GM19467 (cell line): ENCODE results near the gene PTPRE.
A peak's percentile ranks its signal among the peaks of the same experiment; 100 is the strongest.

ENCODE experiments used
- ATAC-seq: cut with Tn5 transposase; IDR thresholded peaks from one replicate; pipeline ENCODE4 v1.9.1; 2021; ENCODE audit warnings: mild to moderate bottlenecking, moderate library complexity; ENCODE audit not compliant: unreplicated experiment

Gene PTPRE

DNA sequence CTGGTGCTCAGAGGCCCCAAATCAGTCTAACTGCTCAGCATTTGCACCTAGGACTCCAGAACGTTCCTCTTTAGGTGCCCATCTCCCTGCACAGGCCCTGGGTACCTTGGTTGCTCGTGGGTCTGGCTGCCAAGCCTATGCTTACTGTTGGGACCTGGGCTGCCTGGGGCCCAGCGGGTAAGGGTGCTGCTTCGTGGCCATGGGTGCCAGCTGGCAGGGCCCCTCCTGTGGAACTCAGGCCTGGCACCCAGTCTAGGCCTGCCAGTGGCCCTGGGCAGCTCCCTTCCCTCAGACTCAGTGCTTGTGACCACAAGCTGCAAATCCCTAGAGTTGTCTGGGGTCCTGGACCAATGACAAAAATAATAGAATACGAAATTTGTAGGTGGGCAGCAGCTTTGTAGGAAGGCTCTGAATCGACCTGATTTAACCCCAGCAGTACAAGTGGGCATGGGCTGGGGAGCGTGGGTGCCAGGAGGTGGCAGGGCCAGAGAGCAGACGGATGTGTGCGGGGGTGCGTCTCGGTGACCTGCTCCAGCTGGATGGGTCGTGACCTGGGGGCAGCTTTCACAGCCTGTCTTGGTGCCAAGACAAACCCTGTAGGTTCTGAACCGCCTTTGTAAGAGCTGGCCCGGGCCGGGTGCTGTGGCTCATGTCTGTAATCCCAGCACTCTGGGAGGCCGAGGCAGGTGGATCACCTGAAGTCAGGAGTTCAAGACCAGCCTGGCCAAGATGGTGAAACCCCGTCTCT, 149.6 kb downstream of the PTPRE start:
- ATAC-seq, result no peak

DNA sequence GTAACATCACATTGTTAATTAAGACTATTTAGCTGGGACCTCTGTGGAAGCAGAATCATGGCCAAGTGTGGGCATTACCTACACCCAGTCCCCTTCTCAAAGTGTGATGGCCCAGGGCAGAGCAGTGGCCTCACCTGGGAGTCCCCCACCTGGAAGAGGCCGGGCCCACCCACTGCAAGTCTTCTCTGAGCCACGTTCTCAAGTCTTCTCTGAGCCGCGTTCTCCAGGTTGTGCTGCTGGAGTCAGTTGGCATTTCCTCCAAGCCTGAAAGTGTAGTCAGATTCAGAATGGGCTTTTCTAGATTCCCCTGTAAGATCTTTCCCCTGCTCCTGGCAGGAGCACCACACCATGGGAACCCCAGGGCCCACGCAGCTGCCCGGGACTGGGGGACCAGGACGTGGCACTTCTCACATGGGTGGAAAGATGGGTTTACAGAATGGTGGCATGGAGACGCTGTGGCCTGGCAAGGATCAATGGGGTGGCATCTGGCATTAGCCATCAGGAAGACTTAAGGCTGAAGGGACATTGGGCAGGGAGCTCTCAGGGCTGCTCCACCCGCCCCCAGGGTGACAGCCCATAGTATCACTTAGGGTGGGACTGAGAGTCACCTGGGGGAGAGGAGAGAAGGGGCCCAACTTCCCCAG, 151.3 kb downstream of the PTPRE start:
- ATAC-seq, result no peak

DNA sequence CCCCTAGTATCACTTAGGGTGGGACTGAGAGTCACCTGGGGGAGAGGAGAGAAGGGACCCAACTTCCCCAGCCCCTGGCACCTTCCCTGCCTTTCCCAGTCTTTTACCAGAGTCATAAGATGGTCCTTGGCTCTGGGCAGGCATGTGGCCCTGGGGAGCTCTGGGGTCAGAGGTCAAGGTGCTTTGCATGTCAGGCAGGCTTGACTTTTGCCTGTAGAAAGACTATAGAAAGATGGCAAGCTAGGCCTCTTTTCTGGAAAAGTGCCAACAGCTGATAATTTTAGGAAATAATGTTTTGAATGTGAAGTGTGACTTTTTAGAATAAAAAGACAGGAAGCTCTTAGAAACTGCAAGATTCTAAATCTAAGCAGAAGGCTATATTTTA, 151.8 kb downstream of the PTPRE start:
- ATAC-seq, result no peak

DNA sequence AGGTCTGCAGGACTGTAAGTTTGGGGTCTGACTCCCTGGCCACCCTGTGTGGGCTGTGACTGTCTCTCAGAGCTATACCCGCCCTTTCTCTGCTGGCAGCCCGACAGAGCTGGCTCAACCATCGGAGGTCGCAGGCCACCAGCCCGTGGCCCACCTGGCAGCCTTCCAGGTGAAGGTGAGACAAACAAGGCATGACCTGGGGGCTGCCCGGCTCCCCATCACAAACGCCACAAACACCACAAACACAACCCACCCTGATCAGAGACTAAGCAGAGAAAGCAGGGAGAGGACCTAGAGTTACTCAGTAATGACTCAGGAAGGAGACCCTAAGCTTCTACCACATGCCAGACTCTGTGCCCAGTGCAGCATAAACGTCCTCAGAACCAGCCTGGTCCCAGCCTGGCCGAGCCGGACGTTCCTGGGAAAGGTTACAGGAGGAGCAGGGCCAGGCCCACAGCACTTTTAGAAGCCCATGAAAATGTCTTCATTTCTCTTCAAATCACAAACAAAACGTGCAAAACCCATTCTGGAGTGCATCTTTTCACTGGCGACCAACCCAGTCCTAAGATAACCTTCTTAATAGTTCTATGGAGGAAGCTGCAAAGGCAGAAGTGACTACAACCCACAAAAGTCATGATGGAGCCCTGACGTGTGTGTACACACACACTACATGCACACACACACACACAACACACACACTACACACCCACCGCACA, 152.5 kb downstream of the PTPRE start:
- no peak for ATAC-seq

DNA sequence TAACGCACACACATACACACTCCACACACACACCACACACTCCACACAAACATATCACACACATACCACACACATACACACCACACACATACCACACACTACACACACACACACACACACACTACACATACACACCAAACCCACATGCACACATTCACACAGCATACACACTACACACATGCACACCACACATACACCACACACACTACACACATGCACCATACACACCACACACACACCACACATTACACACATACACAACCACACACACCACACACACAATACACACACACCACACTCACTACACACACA, 153.0 kb downstream of the PTPRE start:
- no peak for ATAC-seq

DNA sequence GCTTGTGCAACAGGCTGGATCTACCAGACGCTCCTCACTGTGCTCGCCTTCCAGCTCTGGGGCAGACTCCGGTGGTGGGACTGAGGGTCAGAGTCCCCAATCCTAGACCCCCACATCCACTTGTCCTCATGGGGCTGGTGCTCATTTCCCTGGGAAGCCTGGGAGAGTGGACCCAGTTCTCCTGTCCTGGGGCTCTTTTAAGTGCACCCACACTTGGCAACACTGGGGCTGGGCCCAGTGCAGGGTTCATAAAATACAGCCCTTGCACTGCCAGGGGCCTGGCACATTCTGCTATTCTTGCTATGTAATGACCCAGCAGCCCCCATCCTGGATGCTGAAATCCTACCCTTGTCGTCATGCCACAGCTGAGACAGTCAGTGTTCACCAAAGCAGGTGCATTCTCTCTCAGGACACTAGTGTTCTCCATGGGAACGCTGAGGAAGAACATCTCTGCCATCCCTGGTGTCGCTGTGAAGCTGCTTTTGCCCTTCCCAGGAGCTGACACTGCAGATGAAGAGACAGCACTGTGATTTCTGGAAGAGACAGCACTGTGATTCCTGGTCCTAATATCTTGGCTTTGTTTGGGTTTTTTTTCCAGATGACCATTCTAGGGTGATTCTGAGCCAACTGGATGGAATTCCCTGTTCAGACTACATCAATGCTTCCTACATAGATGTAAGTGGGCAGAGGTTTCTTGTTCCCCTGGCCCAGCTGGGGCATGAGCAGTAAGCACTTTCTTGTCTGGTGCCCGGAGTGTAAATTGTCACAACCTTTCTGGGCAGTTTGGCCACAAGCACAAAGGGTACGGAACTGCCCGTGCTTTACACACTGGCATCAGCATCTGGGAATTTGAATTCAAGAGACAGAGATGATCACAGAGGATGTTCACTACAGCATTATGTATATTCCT, 153.7 kb downstream of the PTPRE start:
- ATAC-seq, result no peak

DNA sequence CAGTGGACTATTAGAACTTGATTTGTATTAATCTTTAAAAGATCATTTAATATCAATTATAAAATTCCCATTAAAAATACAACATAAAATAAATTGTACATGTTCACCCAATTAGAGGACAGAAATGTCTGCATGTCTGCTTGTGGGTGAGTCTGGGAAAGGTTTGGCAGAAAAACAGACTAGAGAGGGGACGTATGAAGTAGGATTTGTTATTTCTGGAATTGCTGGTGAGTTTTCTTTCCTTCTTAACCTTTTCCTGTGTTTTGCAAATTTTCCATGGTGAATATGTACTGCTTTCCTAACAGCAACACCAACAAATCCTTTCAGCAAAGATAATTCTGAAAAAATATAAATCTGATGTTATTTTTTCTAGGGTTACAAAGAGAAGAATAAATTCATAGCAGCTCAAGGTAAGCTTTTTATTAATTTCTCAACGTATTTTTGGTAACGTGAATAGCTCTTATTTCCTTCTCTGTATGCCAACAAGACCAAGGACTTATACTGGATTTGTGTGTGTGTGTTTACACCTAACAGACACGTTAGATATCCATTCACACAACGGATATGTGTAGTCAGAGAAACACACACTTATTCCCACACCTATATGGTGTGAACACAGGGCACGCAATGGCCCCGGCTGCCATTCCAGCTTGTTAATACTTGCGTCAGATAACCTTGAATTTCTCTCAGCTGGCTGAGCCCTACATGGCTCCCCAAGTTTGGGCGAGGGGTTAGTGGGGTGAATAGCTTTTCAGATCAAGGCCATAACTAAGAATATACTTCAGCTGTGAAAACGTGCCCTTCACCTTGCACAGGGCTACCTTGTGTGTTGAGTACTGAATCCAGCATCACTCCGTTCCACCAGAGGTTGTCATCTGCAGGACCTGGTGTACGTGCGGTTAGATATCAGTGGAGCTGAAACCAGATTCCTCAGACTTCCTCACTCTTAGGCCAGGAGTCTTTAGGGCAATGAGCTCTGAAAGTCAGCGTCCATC, 154.7 kb downstream of the PTPRE start:
- no peak for ATAC-seq

DNA sequence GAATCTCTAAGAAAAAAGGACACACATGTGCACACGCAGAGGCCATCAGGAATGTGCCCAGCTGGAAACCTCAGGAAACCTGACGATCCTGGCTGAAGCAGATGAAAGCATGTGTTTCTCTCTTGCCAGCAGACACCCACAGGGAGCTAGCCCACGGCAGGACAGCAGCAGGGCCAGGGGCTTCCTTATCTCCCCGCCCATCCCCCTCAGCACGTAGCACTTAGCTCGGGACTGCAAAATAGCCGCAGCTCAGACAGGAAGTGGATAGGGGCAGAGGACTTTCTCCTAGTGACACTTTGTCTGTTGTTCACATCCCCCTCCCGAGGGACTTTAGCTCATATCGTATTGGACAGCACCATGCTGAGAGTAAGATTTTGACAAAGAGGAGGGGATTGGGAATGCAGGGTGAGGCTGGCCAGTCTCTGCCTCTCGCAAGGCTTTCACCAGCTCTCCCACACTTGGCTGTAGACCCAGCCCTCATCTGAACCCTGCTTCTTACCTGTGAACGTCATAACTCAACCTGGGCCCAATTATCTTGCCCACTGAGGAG, 155.5 kb downstream of the PTPRE start:
- no peak for ATAC-seq

DNA sequence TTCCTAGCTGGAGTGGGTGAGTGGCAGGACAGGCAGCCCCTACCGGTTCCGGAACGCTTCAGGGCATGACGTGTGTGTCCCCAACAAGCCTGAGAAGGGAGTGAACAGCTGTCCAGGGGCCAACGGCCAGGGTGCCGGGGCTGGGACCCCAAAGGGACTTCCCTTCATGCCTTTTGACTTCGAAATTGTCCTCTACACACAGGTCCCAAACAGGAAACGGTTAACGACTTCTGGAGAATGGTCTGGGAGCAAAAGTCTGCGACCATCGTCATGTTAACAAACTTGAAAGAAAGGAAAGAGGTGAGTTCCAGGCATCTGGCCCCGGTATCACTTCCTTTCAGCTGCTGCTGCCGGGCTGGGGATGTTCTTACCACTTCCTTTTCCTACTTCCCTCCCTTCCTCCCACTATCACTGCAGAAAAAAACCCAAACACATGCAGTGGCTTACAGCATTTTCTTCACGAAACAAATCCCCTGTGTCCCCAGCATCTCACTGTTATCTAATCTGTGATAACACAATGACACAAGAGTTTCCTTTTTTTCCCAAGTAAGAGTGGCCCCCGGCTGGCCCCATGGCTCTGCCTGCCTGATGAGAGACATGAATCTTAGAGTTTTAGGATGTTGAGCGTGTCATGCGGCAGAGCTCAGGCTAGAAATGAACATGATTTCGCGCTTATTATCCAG, 156.1 kb downstream of the PTPRE start:
- peak; percentile 45 for ATAC-seq

DNA sequence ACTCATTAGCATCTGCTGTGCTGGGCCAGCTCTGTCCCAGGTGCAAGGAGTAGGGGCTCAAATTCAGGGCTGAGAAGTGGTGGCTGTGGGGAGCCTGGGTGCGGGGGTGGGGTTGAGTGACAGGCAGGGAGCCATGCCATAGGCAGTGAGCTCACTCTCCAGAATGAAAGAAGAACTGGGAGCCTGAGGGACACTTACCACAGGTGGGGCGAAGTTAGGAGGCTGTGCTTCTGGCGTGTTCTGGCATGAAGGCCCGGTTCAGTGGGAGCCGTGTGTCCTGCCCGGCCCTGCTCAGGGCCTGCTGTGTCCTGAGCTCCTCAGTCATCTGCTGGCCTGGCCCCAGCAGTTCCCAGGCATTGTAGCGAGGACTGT, 156.8 kb downstream of the PTPRE start:
- no peak for ATAC-seq

DNA sequence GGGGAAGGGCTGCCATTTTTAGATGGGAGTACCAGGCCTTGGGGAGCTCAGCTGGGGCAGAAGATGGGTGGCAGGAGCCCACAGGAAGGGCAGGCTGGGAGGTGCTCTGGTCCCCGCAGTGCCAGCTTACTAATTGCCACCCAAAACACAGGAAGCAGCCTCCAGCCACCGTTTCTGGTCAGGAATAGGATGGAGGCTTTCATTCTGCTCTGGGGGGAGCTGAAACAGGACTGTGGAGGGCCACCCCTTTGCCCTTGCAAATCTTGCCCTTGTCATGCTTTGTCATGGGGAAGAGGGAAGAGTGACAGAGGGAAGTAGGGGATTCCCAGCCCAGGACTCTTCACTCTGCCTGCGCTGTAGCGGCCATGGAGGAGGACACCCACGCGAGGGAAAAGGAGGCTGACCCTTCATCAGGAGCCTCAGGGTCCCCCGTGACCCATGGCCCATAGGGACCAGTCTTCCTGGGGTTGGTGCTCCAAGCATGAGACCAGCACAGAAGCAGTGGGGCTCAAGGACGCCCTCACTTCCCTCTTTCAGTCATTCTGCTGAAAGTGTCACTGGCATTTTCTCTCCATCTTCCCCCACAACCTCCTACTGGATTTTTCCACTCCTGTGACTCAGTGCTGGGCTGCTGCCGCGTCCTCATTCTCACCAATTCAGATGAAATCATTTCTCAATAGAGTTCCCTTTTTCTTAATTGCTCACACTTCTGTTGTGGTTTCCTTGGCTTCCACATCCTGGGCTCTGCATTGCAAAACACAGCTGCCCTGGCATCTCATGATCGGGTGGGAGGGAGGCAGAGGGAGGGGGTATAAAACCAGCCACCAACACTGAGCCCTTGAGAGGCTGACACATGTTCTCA, 157.4 kb downstream of the PTPRE start:
- peak; percentile 56 for ATAC-seq

DNA sequence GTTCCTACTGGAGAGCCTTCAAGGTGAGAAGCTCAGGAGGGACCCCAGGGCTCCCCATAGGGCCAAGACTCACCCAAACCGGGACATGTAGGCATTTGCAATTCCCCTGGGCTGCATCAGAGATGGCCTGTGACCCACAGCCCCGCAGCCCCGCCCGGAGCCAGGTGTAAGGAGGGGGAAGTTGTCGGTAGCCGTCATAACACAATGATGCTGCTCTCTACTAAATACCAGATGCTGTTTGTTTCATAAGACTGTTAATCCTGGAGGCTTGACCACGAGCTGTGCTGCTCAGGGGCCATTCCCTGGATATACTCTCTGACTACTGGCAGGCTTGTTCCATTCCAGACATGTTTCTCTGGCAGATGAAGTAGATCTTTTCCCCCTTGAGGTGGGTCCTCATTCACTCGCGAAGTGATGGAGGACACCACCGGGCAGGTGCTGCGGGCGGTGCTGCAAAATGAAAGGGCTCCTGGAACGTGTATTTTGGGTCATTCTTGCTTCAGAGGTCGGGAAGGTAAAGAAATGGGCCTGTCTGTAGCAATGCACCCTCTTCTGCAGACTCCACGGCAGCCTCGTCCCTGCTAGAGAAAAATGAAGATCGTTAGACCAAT, 158.2 kb downstream of the PTPRE start:
- no peak for ATAC-seq

DNA sequence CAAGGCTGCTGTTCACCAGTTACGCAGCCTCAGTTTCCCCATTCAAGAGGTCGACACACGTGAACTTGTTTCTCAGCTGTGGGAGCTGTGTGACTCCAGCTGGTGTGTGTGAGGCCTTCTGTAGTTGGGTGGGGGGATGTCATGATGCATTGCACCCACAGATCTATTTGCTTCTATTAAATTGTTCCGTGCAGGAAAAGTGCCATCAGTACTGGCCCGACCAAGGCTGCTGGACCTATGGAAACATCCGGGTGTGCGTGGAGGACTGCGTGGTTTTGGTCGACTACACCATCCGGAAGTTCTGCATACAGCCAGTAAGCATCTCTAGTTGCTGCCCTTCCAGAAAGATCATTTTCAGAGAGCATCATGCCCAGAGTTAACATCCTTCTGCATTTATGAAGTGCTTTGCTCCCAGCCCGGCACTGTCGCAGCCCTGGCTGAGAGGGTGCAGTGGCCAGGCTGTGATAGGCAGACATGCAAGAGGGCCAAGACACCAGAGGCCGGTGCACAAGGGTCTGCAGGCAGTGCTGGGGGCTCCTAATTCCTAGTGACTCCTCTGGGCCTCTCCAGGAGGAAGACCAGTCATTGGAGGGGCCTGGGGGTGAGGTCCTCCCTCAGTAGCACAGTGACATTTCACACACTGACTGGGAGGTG, 159.1 kb downstream of the PTPRE start:
- no peak for ATAC-seq

DNA sequence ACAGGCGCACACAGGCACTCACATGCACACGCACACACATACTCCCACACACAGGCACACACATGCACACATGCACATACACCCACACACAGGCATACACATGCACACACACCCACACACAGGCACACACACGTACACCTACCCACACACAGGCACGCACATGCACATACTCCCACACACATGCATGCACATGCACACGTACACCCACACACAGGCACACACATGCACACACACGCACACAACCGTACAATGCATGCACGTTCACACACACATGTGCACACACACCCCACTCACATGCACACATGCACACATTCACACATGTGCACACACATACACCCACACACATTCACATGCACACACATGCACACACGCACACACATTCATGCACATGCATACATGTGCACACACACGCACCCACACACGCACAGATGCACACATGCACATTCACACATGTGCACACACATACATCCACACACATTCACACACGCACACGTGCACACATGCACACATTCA, 160.0 kb downstream of the PTPRE start:
- no peak for ATAC-seq

DNA sequence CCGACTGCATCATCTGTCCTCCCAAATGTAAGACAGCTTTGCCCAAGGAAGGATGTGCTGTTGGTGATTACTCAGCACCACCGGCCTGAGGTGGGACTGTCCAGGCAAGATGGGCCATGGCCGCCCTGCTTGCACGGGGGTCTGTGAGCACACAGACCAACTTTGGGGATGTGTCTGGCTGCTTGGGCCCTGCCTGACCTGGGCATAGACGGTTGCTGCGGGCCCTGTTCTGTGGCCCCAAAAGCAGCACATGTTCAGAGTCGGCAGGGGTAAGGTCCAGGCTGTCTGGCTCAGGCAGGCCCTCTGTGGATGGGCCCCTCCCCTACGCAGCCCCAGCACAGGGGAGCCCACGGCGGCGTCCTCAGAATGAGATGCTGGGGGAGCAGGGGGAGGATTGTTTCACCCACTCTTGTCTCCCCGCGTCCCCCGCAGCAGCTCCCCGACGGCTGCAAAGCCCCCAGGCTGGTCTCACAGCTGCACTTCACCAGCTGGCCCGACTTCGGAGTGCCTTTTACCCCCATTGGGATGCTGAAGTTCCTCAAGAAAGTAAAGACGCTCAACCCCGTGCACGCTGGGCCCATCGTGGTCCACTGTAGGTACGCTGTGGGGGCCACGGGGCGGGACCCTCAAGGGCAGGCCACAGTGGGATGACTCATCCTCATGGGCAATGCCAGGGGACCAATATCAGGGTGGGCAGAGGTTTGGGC, 160.9 kb downstream of the PTPRE start:
- no peak for ATAC-seq
